AG20443 (cell line): ENCODE results near the gene RASAL2.
"Not testable (repeated sequence)": the region's sequence is repeated elsewhere in the genome, so short reads cannot be mapped to it uniquely, and the experiment has no call there.

Source experiments
- DNase-seq: peaks from one replicate; pipeline ENCODE4 v3.0.0; 2012; ENCODE audit warnings: low spot score, mixed read lengths

Gene RASAL2

GRCh38 chr1:178283409-178283808 is 189.5 kb downstream of the RASAL2 start:
- no peak for DNase-seq

- DNase-seq, result no peak
These were observed 190.2 kb downstream of the RASAL2 start for GRCh38 chr1:178284058-178284457.

GRCh38 chr1:178291166-178291565 is 197.3 kb downstream of the RASAL2 start:
- DNase-seq, result no peak

- peak; percentile 11 for DNase-seq
These were observed 200.8 kb downstream of the RASAL2 start for GRCh38 chr1:178294654-178295053.

- DNase-seq, result no peak
These were observed 206.4 kb downstream of the RASAL2 start for GRCh38 chr1:178300352-178300699.

- DNase-seq, result no peak
These were observed 207.2 kb downstream of the RASAL2 start for GRCh38 chr1:178301141-178301540.

- DNase-seq, result no peak
These were observed 213.4 kb downstream of the RASAL2 start for GRCh38 chr1:178307264-178307663.

- DNase-seq, result no peak
These were observed 214.5 kb downstream of the RASAL2 start for GRCh38 chr1:178308438-178308837.

GRCh38 chr1:178310685-178311105 is 216.8 kb downstream of the RASAL2 start:
- DNase-seq, result peak; percentile 62

- DNase-seq, result peak; percentile 9
These were observed 217.3 kb downstream of the RASAL2 start for GRCh38 chr1:178311164-178311563.

- DNase-seq, result not testable (repeated sequence)
These were observed 226.5 kb downstream of the RASAL2 start for GRCh38 chr1:178320280-178320982.

- no peak for DNase-seq
These were observed 229.2 kb downstream of the RASAL2 start for GRCh38 chr1:178323067-178323466.

- DNase-seq, result no peak
These were observed 230.1 kb downstream of the RASAL2 start for GRCh38 chr1:178324003-178324402.

GRCh38 chr1:178328728-178329127 is 234.8 kb downstream of the RASAL2 start:
- DNase-seq, result no peak

- no peak for DNase-seq
These were observed 236.2 kb downstream of the RASAL2 start for GRCh38 chr1:178330153-178330552.

- DNase-seq, result no peak
These were observed 237.1 kb downstream of the RASAL2 start for GRCh38 chr1:178330848-178331497.

GRCh38 chr1:178335426-178335825 is 241.5 kb downstream of the RASAL2 start:
- no peak for DNase-seq

GRCh38 chr1:178337091-178337706 is 243.3 kb downstream of the RASAL2 start:
- DNase-seq, result no peak

- DNase-seq, result no peak
These were observed 245.9 kb downstream of the RASAL2 start for GRCh38 chr1:178339834-178340233.

- peak; percentile 86 for DNase-seq
These were observed 247.5 kb downstream of the RASAL2 start for GRCh38 chr1:178341261-178341956.

- DNase-seq, result no peak
These were observed 248.8 kb downstream of the RASAL2 start for GRCh38 chr1:178342745-178343144.

- peak; percentile 50 for DNase-seq
These were observed 250.7 kb downstream of the RASAL2 start for GRCh38 chr1:178344513-178345091.
